HFF-Myc (cell line): ENCODE measurements around the gene TP63.

Experiments used
- DNase-seq: peaks from one replicate; pipeline ENCODE4 v3.0.0-alpha.2; 2011; ENCODE audit warnings: low read depth; ENCODE audit errors: extremely low read depth
- H3K4me3 ChIP-seq: replicated peaks from 2 replicates; pipeline ENCODE4 v1.5.1; 2011; ENCODE audit warnings: low read depth, mild to moderate bottlenecking, control low read depth, low read length
- TF ChIP-seq, protein P1 (sequence below): IDR thresholded peaks from 2 replicates; pipeline ENCODE4 v1.5.1; 2012; ENCODE audit warnings: mild to moderate bottlenecking, low read depth, low read length, control low read depth; ENCODE audit errors: missing control alignments

TP63 gene

GRCh38 chr3:189687475-189687874 is 56.3 kb downstream of the TP63 start:
- TF ChIP-seq, protein P1, sequence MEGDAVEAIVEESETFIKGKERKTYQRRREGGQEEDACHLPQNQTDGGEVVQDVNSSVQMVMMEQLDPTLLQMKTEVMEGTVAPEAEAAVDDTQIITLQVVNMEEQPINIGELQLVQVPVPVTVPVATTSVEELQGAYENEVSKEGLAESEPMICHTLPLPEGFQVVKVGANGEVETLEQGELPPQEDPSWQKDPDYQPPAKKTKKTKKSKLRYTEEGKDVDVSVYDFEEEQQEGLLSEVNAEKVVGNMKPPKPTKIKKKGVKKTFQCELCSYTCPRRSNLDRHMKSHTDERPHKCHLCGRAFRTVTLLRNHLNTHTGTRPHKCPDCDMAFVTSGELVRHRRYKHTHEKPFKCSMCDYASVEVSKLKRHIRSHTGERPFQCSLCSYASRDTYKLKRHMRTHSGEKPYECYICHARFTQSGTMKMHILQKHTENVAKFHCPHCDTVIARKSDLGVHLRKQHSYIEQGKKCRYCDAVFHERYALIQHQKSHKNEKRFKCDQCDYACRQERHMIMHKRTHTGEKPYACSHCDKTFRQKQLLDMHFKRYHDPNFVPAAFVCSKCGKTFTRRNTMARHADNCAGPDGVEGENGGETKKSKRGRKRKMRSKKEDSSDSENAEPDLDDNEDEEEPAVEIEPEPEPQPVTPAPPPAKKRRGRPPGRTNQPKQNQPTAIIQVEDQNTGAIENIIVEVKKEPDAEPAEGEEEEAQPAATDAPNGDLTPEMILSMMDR = no peak
- H3K4me3 ChIP-seq = no peak overlapping the region
- no peak for DNase-seq

GRCh38 chr3:189688262-189688661 is 57.1 kb downstream of the TP63 start:
- H3K4me3 ChIP-seq = no peak overlapping the region
- DNase-seq = no peak
- TF ChIP-seq, protein P1 = no peak

DNA sequence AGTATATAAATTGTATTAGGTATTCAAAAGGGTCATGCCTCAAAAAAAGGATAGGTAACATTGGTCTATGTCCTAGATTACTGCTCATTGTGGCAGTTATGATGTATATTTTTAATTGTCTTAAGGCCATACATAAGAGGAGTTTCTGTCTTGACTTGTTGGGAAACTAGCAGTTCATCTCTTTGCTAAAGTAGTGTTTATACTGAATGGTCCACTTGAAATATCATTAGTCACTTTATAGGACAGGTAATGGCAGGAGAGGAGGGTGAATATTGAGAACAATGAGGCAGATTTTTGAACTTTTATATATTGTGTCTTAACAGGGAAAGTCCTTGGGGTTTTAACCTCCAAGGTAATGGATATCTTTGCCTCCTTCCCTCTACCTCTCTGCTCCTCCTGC is 58.4 kb downstream of the TP63 start:
- no peak overlapping the region for H3K4me3 ChIP-seq
- TF ChIP-seq, protein P1 = no peak
- no peak for DNase-seq

- TF ChIP-seq, protein P1 = no peak
- no peak overlapping the region for H3K4me3 ChIP-seq
- DNase-seq = no peak
These were observed 59.0 kb downstream of the TP63 start for GRCh38 chr3:189690237-189690636.

GRCh38 chr3:189690672-189691071 is 59.5 kb downstream of the TP63 start:
- DNase-seq = no peak
- no peak overlapping the region for H3K4me3 ChIP-seq
- TF ChIP-seq, protein P1 = no peak

DNA sequence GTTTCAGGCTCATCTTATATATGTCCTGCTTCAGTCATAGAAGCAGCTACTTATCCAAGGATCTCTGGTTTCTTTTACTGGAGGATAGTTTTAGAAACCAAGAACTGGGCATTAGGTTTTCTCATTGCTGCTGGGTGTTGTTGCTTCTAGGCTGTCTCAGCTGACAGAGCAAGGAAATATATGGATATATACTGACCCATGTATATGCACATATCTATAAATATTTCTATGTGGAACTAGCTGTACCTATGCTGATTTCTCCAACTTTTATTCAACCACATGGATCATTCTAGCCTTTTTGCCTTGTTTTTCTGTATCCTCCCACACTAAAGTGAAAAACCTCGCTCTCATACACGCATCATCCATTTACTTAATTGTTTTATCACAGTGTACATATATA is 64.2 kb downstream of the TP63 start:
- TF ChIP-seq, protein P1 = no peak
- no peak overlapping the region for H3K4me3 ChIP-seq
- no peak for DNase-seq

GRCh38 chr3:189698811-189699210 is 67.6 kb downstream of the TP63 start:
- H3K4me3 ChIP-seq = no peak overlapping the region
- DNase-seq = no peak
- TF ChIP-seq, protein P1 = no peak
